Progenitor cell of endocrine pancreas (in vitro differentiated cells): ENCODE results near the gene SPARCL1. TPM values are rescaled to one million over a fixed set of nuclear protein-coding genes. Genes with fewer than 3 reads are reported as not detected.
A peak's percentile ranks its signal among the peaks of the same experiment; 100 is the strongest.

Experiments used
- DNase-seq: peaks from one replicate; pipeline ENCODE4 v3.0.0; 2021; ENCODE audit warnings: low spot score; ENCODE audit not compliant: unreplicated experiment
- H3K27ac Mint-ChIP-seq: 2 replicates; pipeline ENCODE4 v1.8.0; 2021; ENCODE audit warnings: mild to moderate bottlenecking, moderate library complexity, mixed read lengths
- H3K27me3 Mint-ChIP-seq: 2 replicates; pipeline ENCODE4 v1.8.0; 2021; ENCODE audit warnings: mixed read lengths
- H3K36me3 Mint-ChIP-seq: 2 replicates; pipeline ENCODE4 v1.8.0; 2022; ENCODE audit warnings: mixed read lengths; ENCODE audit not compliant: insufficient read depth
- H3K4me1 Mint-ChIP-seq: 2 replicates; pipeline ENCODE4 v1.8.0; 2021; ENCODE audit warnings: low read depth, mixed read lengths
- H3K4me3 Mint-ChIP-seq: 2 replicates; pipeline ENCODE4 v1.8.0; 2021; ENCODE audit warnings: low read depth, mild to moderate bottlenecking, moderate library complexity, mixed read lengths
- H3K9me3 Mint-ChIP-seq: 2 replicates; pipeline ENCODE4 v1.8.0; 2021; ENCODE audit warnings: low read depth, mixed read lengths
- CTCF ChIP-seq: fragments of 200-600 bp; sonication (generic); IDR thresholded peaks from one replicate; pipeline ENCODE4 v1.5.0; 2021; ENCODE audit warnings: antibody characterized with exemption, mild to moderate bottlenecking; ENCODE audit not compliant: unreplicated experiment
- total RNA-seq: library from RNA; stranded (reverse); gene quantifications from 2 replicates; pipeline ENCODE4 v1.2.1, GENCODE V29; 2021

SPARCL1 gene
- total RNA-seq, 1 donor from 2014 or later = 0.41 TPM

DNA sequence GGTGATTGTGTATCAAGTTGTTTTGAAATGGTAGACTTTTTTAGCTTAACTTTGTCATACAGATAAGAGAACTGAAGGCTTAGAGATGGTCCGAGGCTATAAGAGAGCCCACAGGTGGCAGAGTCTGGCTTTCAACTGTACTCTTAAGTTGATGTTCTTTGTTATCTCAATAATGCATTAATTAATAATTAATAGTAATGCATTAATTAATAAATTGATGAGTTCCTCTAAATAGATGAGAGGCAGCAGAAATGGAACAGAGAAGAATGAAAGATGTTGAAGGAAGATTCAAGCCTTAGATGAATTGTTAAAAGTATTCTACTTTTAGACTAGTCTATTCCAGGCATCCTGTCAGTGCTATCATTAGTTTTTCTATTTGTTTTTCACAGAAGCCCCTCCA lies 84.4 kb downstream of the SPARCL1 start:
- Mint-ChIP-seq H3K27ac (no peak overlapping the region), H3K9me3 (no peaks in the 10 kb centered on the region), H3K36me3 (peaks cover 31% of the 10 kb centered on the region), H3K4me1 (peaks cover 2% of the 10 kb centered on the region), H3K4me3 (no peak overlapping the region), H3K27me3 (no peaks in the 10 kb centered on the region)
- no peak for TF ChIP-seq CTCF
- no peak for DNase-seq

GRCh38 chr4:87442889-87443288 lies 86.3 kb downstream of the SPARCL1 start:
- DNase-seq = no peak
- Mint-ChIP-seq H3K36me3 (peaks cover 36% of the 10 kb centered on the region), H3K27ac (no peak overlapping the region), H3K4me3 (no peak overlapping the region), H3K4me1 (peaks cover 2% of the 10 kb centered on the region), H3K27me3 (no peaks in the 10 kb centered on the region), H3K9me3 (no peaks in the 10 kb centered on the region)
- TF ChIP-seq CTCF = no peak

DNA sequence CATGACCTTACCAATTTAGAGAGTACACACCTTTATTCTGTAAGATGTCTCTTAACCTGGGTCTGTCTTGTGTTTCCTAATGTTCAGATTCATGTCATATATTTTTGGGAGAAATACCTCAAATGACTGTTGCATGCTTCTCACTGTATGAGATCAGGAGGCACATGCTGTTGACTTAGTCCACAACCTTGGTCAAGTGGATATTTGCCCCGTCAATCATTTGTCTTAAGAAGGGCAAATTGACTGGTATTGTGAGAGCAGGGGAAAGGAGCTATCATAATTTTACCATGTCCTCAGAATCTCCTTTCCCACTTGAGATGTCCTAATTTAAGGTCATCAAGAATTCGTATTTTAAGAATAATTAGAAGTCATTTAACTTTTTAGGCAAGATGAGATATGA lies 95.8 kb downstream of the SPARCL1 start:
- DNase-seq = no peak
- H3K4me1 Mint-ChIP-seq = peaks cover 15% of the 10 kb centered on the region
- H3K9me3 Mint-ChIP-seq = no peaks in the 10 kb centered on the region
- H3K4me3 Mint-ChIP-seq = no peak overlapping the region
- no peak overlapping the region for H3K27ac Mint-ChIP-seq
- no peak for TF ChIP-seq CTCF
- H3K36me3 Mint-ChIP-seq = peaks cover 12% of the 10 kb centered on the region
- no peaks in the 10 kb centered on the region for H3K27me3 Mint-ChIP-seq

- Mint-ChIP-seq H3K4me3 (no peak overlapping the region), H3K27me3 (no peaks in the 10 kb centered on the region), H3K27ac (peak overlapping the region; percentile 11), H3K9me3 (no peaks in the 10 kb centered on the region), H3K4me1 (peaks cover 21% of the 10 kb centered on the region), H3K36me3 (peaks cover 2% of the 10 kb centered on the region)
- TF ChIP-seq CTCF = no peak
- no peak for DNase-seq
Observed at GRCh38 chr4:87430038-87430437, 99.1 kb downstream of the SPARCL1 start.

GRCh38 chr4:87428979-87429378 lies 100.2 kb downstream of the SPARCL1 start:
- Mint-ChIP-seq H3K4me1 (peaks cover 24% of the 10 kb centered on the region), H3K9me3 (no peaks in the 10 kb centered on the region), H3K27me3 (no peaks in the 10 kb centered on the region), H3K4me3 (no peak overlapping the region), H3K27ac (no peak overlapping the region), H3K36me3 (peaks cover 2% of the 10 kb centered on the region)
- no peak for DNase-seq
- TF ChIP-seq CTCF = no peak
